ENCODE data around the gene SCAF4. TPM values are rescaled to one million over a fixed set of nuclear protein-coding genes. Genes with fewer than 3 reads are reported as not detected.

The SCAF4 gene
- 10 to 100 TPM; 23.2 to 31.0 (median 26.8) TPM for total RNA-seq

- in situ Hi-C loops (cut with MboI; ENCODE audit: low pct_ligation_motif_present in 1 of 4, low pct_unique_long_range_greater_than_20kb in 1 of 4, low sequenced_read_pairs in 3 of 4) (no loop called here), intact Hi-C loops (cut with DNase I; ENCODE audit: low total_unique reads) (no loop called here)
- 1% methylated on average over 50 of the region's 98 CpGs; no CpG with 5 or more reads in 1 of the 2 donors for WGBS, 2 donors (ENCODE audit: low coverage in 1 of 2)
- no peaks in the 10 kb centered on the region for H3K36me3 ChIP-seq
- no peaks in the 10 kb centered on the region for H3K9me3 ChIP-seq
- H3K27ac ChIP-seq: peak within 1 kb of the TSS; percentile 92 to 99 (median 94)
- TF ChIP-seq POLR2AphosphoS5 (IDR thresholded peaks at IDR 0.05): peak; percentile 93 to 96 (median 96)
- no peak for TF ChIP-seq EP300 (IDR thresholded peaks at IDR 0.05; ENCODE audit: low read depth)
- TF ChIP-seq POLR2A (IDR thresholded peaks at IDR 0.05): peak; percentile 92
- TF ChIP-seq CTCF (IDR thresholded peaks at IDR 0.05): no peak
- peaks cover 19 to 45% (median 34%) of the 10 kb centered on the region in 4 donors for H3K4me1 ChIP-seq
- H3K4me3 ChIP-seq: peak within 1 kb of the TSS; percentile 49 to 96 (median 90)
- no peaks in the 10 kb centered on the region for H3K27me3 ChIP-seq
- peak; percentile 92 for DNase-seq
Measured at GRCh38 chr21:31731857-31732596, at the start of gene SCAF4. TSS of gene SCAF4 (minus strand) at chr21:31732118. CDS start at chr21:31731692, 426 bp downstream.

GRCh38 chr21:31780944-31781343 lies 49.0 kb upstream of the SCAF4 start:
- intact Hi-C loops (cut with DNase I; ENCODE audit: low total_unique reads): loop anchor here (2.0 kb wide), 1 partner anchor 70 kb away; no protein-coding TSS in a partner anchor
- no peak for DNase-seq
- in situ Hi-C loops (cut with MboI; ENCODE audit: low pct_ligation_motif_present in 1 of 4, low pct_unique_long_range_greater_than_20kb in 1 of 4, low sequenced_read_pairs in 3 of 4): no loop called here

GRCh38 chr21:31778546-31778945 lies 46.6 kb upstream of the SCAF4 start:
- H3K36me3 ChIP-seq: no peaks in the 10 kb centered on the region
- no peak overlapping the region for H3K27ac ChIP-seq
- H3K9me3 ChIP-seq: no peaks in the 10 kb centered on the region
- no peak for TF ChIP-seq EP300 (IDR thresholded peaks at IDR 0.05; ENCODE audit: low read depth)
- TF ChIP-seq CTCF (IDR thresholded peaks at IDR 0.05): no peak
- TF ChIP-seq POLR2A (IDR thresholded peaks at IDR 0.05): no peak
- no peak for TF ChIP-seq POLR2AphosphoS5 (IDR thresholded peaks at IDR 0.05)
- in situ Hi-C loops (cut with MboI; ENCODE audit: low pct_ligation_motif_present in 1 of 4, low pct_unique_long_range_greater_than_20kb in 1 of 4, low sequenced_read_pairs in 3 of 4) (no loop called here), intact Hi-C loops (cut with DNase I; ENCODE audit: low total_unique reads) (no loop called here)
- WGBS, 2 donors (ENCODE audit: low coverage in 1 of 2): 20 to 88% methylated on average over 1 to 5 of the region's 5 CpGs
- H3K4me3 ChIP-seq: no peak overlapping the region
- DNase-seq: no peak
- no peaks in the 10 kb centered on the region for H3K27me3 ChIP-seq
- H3K4me1 ChIP-seq: peaks cover 0 to 3% (median 0%) of the 10 kb centered on the region in 4 donors

More at GRCh38 chr21:31780944-31781343, 49.0 kb upstream of the SCAF4 start:
- H3K27ac ChIP-seq: no peak overlapping the region
- no peaks in the 10 kb centered on the region for H3K36me3 ChIP-seq
- TF ChIP-seq CTCF (IDR thresholded peaks at IDR 0.05): peak in 1 of 5 experiments; percentile 14
- TF ChIP-seq POLR2A (IDR thresholded peaks at IDR 0.05): no peak
- no peak for TF ChIP-seq POLR2AphosphoS5 (IDR thresholded peaks at IDR 0.05)
- no peak for TF ChIP-seq EP300 (IDR thresholded peaks at IDR 0.05; ENCODE audit: low read depth)
- peaks cover 0 to 6% (median 0%) of the 10 kb centered on the region in 4 donors for H3K4me1 ChIP-seq
- no peak overlapping the region for H3K4me3 ChIP-seq
- no peaks in the 10 kb centered on the region for H3K9me3 ChIP-seq
- WGBS, 2 donors (ENCODE audit: low coverage in 1 of 2): 37 to 40% methylated on average over 4 of the region's 4 CpGs
- no peaks in the 10 kb centered on the region for H3K27me3 ChIP-seq

GRCh38 chr21:31777857-31778256 lies 45.9 kb upstream of the SCAF4 start:
- Histone ChIP-seq H3K27ac (no peak overlapping the region), H3K4me3 (no peak overlapping the region), H3K9me3 (no peaks in the 10 kb centered on the region), H3K27me3 (no peaks in the 10 kb centered on the region), H3K4me1 (peaks cover 0 to 3% (median 0%) of the 10 kb centered on the region in 4 donors), H3K36me3 (no peaks in the 10 kb centered on the region)
- DNase-seq: peak; percentile 17
- WGBS, 2 donors (ENCODE audit: low coverage in 1 of 2): 67 to 80% methylated on average over 1 to 5 of the region's 5 CpGs
- in situ Hi-C loops (cut with MboI; ENCODE audit: low pct_ligation_motif_present in 1 of 4, low pct_unique_long_range_greater_than_20kb in 1 of 4, low sequenced_read_pairs in 3 of 4) (no loop called here), intact Hi-C loops (cut with DNase I; ENCODE audit: low total_unique reads) (no loop called here)
- TF ChIP-seq CTCF (IDR thresholded peaks at IDR 0.05) (no peak), POLR2A (IDR thresholded peaks at IDR 0.05) (no peak), EP300 (IDR thresholded peaks at IDR 0.05; ENCODE audit: low read depth) (no peak), POLR2AphosphoS5 (IDR thresholded peaks at IDR 0.05) (no peak)

All from transverse colon (tissue), 4 donors.